Measurements from ENCODE around the gene ITIH5.

ITIH5 gene

GRCh38 chr10:7596356-7596755, 70.4 kb downstream of the ITIH5 start:
- no peak for DNase-seq (ENCODE audit: low spot score)
- no peaks in the 10 kb centered on the region for H3K36me3 Mint-ChIP-seq (ENCODE audit: low read depth)
- H3K9me3 Mint-ChIP-seq: no peaks in the 10 kb centered on the region
- no peak overlapping the region for H3K4me3 Mint-ChIP-seq
- H3K27ac Mint-ChIP-seq: no peak overlapping the region
- peaks cover 2% of the 10 kb centered on the region for H3K4me1 Mint-ChIP-seq (ENCODE audit: low read depth)
- H3K27me3 Mint-ChIP-seq (ENCODE audit: low read depth): peaks cover 8% of the 10 kb centered on the region

- no peaks in the 10 kb centered on the region for H3K4me1 Mint-ChIP-seq (ENCODE audit: low read depth)
- peaks cover under 1% of the 10 kb centered on the region for H3K27me3 Mint-ChIP-seq (ENCODE audit: low read depth)
- H3K4me3 Mint-ChIP-seq: no peak overlapping the region
- H3K9me3 Mint-ChIP-seq: no peaks in the 10 kb centered on the region
- DNase-seq (ENCODE audit: low spot score): no peak
- no peak overlapping the region for H3K27ac Mint-ChIP-seq
- H3K36me3 Mint-ChIP-seq (ENCODE audit: low read depth): no peaks in the 10 kb centered on the region
Observed at GRCh38 chr10:7593905-7594304, 72.9 kb downstream of the ITIH5 start.

GRCh38 chr10:7593063-7593462, 73.7 kb downstream of the ITIH5 start:
- H3K4me3 Mint-ChIP-seq: no peak overlapping the region
- DNase-seq (ENCODE audit: low spot score): no peak

GRCh38 chr10:7592627-7593026, 74.1 kb downstream of the ITIH5 start:
- DNase-seq (ENCODE audit: low spot score): no peak
- Mint-ChIP-seq H3K27me3 (ENCODE audit: low read depth) (no peaks in the 10 kb centered on the region), H3K9me3 (no peaks in the 10 kb centered on the region), H3K27ac (no peak overlapping the region), H3K36me3 (ENCODE audit: low read depth) (no peaks in the 10 kb centered on the region), H3K4me1 (ENCODE audit: low read depth) (no peaks in the 10 kb centered on the region), H3K4me3 (no peak overlapping the region)

More at GRCh38 chr10:7593063-7593462, 73.7 kb downstream of the ITIH5 start:
- Mint-ChIP-seq H3K4me1 (ENCODE audit: low read depth) (no peaks in the 10 kb centered on the region), H3K27me3 (ENCODE audit: low read depth) (no peaks in the 10 kb centered on the region), H3K36me3 (ENCODE audit: low read depth) (no peaks in the 10 kb centered on the region), H3K27ac (no peak overlapping the region), H3K9me3 (no peaks in the 10 kb centered on the region)

- no peaks in the 10 kb centered on the region for H3K9me3 Mint-ChIP-seq
Observed at GRCh38 chr10:7590271-7590670, 76.5 kb downstream of the ITIH5 start.

GRCh38 chr10:7589748-7590147, 77.0 kb downstream of the ITIH5 start:
- Mint-ChIP-seq H3K27ac (no peak overlapping the region), H3K36me3 (ENCODE audit: low read depth) (no peaks in the 10 kb centered on the region), H3K9me3 (no peaks in the 10 kb centered on the region), H3K27me3 (ENCODE audit: low read depth) (no peaks in the 10 kb centered on the region), H3K4me1 (ENCODE audit: low read depth) (peaks cover 2% of the 10 kb centered on the region), H3K4me3 (no peak overlapping the region)
- no peak for DNase-seq (ENCODE audit: low spot score)

More at GRCh38 chr10:7590271-7590670, 76.5 kb downstream of the ITIH5 start:
- peaks cover 1% of the 10 kb centered on the region for H3K4me1 Mint-ChIP-seq (ENCODE audit: low read depth)
- H3K4me3 Mint-ChIP-seq: no peak overlapping the region
- no peak overlapping the region for H3K27ac Mint-ChIP-seq
- H3K36me3 Mint-ChIP-seq (ENCODE audit: low read depth): no peaks in the 10 kb centered on the region
- DNase-seq (ENCODE audit: low spot score): no peak
- no peaks in the 10 kb centered on the region for H3K27me3 Mint-ChIP-seq (ENCODE audit: low read depth)

- H3K4me1 Mint-ChIP-seq (ENCODE audit: low read depth): peaks cover 2% of the 10 kb centered on the region
- no peak overlapping the region for H3K27ac Mint-ChIP-seq
- H3K4me3 Mint-ChIP-seq: no peak overlapping the region
- H3K36me3 Mint-ChIP-seq (ENCODE audit: low read depth): no peaks in the 10 kb centered on the region
- H3K27me3 Mint-ChIP-seq (ENCODE audit: low read depth): no peaks in the 10 kb centered on the region
- DNase-seq (ENCODE audit: low spot score): no peak
- H3K9me3 Mint-ChIP-seq: no peaks in the 10 kb centered on the region
Observed at GRCh38 chr10:7587865-7588188, 78.9 kb downstream of the ITIH5 start.

- Mint-ChIP-seq H3K27ac (no peak overlapping the region), H3K4me1 (ENCODE audit: low read depth) (peaks cover 2% of the 10 kb centered on the region), H3K9me3 (no peaks in the 10 kb centered on the region), H3K4me3 (no peak overlapping the region), H3K27me3 (ENCODE audit: low read depth) (no peaks in the 10 kb centered on the region), H3K36me3 (ENCODE audit: low read depth) (no peaks in the 10 kb centered on the region)
- DNase-seq (ENCODE audit: low spot score): no peak
Observed at GRCh38 chr10:7587168-7587864, 79.5 kb downstream of the ITIH5 start.

GRCh38 chr10:7585228-7585627, 81.5 kb downstream of the ITIH5 start:
- Mint-ChIP-seq H3K4me1 (ENCODE audit: low read depth) (peaks cover 2% of the 10 kb centered on the region), H3K36me3 (ENCODE audit: low read depth) (no peaks in the 10 kb centered on the region), H3K27ac (no peak overlapping the region), H3K9me3 (no peaks in the 10 kb centered on the region), H3K4me3 (no peak overlapping the region), H3K27me3 (ENCODE audit: low read depth) (no peaks in the 10 kb centered on the region)
- DNase-seq (ENCODE audit: low spot score): no peak

GRCh38 chr10:7583626-7584025, 83.1 kb downstream of the ITIH5 start:
- no peak for DNase-seq (ENCODE audit: low spot score)
- H3K36me3 Mint-ChIP-seq (ENCODE audit: low read depth): no peaks in the 10 kb centered on the region
- no peak overlapping the region for H3K27ac Mint-ChIP-seq
- no peak overlapping the region for H3K4me3 Mint-ChIP-seq
- peaks cover 2% of the 10 kb centered on the region for H3K4me1 Mint-ChIP-seq (ENCODE audit: low read depth)
- H3K9me3 Mint-ChIP-seq: no peaks in the 10 kb centered on the region
- no peaks in the 10 kb centered on the region for H3K27me3 Mint-ChIP-seq (ENCODE audit: low read depth)

GRCh38 chr10:7580520-7580919, 86.2 kb downstream of the ITIH5 start:
- Mint-ChIP-seq H3K4me1 (ENCODE audit: low read depth) (peaks cover 2% of the 10 kb centered on the region), H3K27ac (no peak overlapping the region), H3K9me3 (no peaks in the 10 kb centered on the region), H3K27me3 (ENCODE audit: low read depth) (no peaks in the 10 kb centered on the region), H3K36me3 (ENCODE audit: low read depth) (no peaks in the 10 kb centered on the region), H3K4me3 (no peak overlapping the region)
- DNase-seq (ENCODE audit: low spot score): no peak

- H3K27ac Mint-ChIP-seq: no peak overlapping the region
- H3K4me3 Mint-ChIP-seq: no peak overlapping the region
- H3K9me3 Mint-ChIP-seq: no peaks in the 10 kb centered on the region
- H3K36me3 Mint-ChIP-seq (ENCODE audit: low read depth): no peaks in the 10 kb centered on the region
- no peaks in the 10 kb centered on the region for H3K27me3 Mint-ChIP-seq (ENCODE audit: low read depth)
- no peaks in the 10 kb centered on the region for H3K4me1 Mint-ChIP-seq (ENCODE audit: low read depth)
- DNase-seq (ENCODE audit: low spot score): no peak
Observed at GRCh38 chr10:7579681-7580080, 87.1 kb downstream of the ITIH5 start.

GRCh38 chr10:7577579-7577978, 89.2 kb downstream of the ITIH5 start:
- H3K4me1 Mint-ChIP-seq (ENCODE audit: low read depth): no peaks in the 10 kb centered on the region
- no peaks in the 10 kb centered on the region for H3K36me3 Mint-ChIP-seq (ENCODE audit: low read depth)
- no peaks in the 10 kb centered on the region for H3K27me3 Mint-ChIP-seq (ENCODE audit: low read depth)
- H3K4me3 Mint-ChIP-seq: no peak overlapping the region
- DNase-seq (ENCODE audit: low spot score): no peak
- H3K9me3 Mint-ChIP-seq: no peaks in the 10 kb centered on the region
- no peak overlapping the region for H3K27ac Mint-ChIP-seq

GRCh38 chr10:7577176-7577575, 89.6 kb downstream of the ITIH5 start:
- DNase-seq (ENCODE audit: low spot score): no peak
- Mint-ChIP-seq H3K9me3 (no peaks in the 10 kb centered on the region), H3K27me3 (ENCODE audit: low read depth) (no peaks in the 10 kb centered on the region), H3K4me1 (ENCODE audit: low read depth) (no peaks in the 10 kb centered on the region), H3K36me3 (ENCODE audit: low read depth) (no peaks in the 10 kb centered on the region), H3K4me3 (no peak overlapping the region), H3K27ac (no peak overlapping the region)

GRCh38 chr10:7576340-7576739, 90.4 kb downstream of the ITIH5 start:
- H3K36me3 Mint-ChIP-seq (ENCODE audit: low read depth): no peaks in the 10 kb centered on the region
- H3K4me1 Mint-ChIP-seq (ENCODE audit: low read depth): no peaks in the 10 kb centered on the region
- no peak overlapping the region for H3K27ac Mint-ChIP-seq
- DNase-seq (ENCODE audit: low spot score): no peak
- no peaks in the 10 kb centered on the region for H3K27me3 Mint-ChIP-seq (ENCODE audit: low read depth)
- no peaks in the 10 kb centered on the region for H3K9me3 Mint-ChIP-seq
- H3K4me3 Mint-ChIP-seq: no peak overlapping the region
